Right atrium auricular region (tissue), 2 donors: ENCODE results near the gene POLRMT. TPM values are rescaled to one million over a fixed set of nuclear protein-coding genes. Genes with fewer than 3 reads are reported as not detected.
"Not testable (repeated sequence)": the region's sequence is repeated elsewhere in the genome, so short reads cannot be mapped to it uniquely, and the experiment has no call there.

Source experiments
- DNase-seq: peaks from one replicate; pipeline ENCODE4 v3.0.0-alpha.2; 2019; ENCODE audit warnings: low spot score
- H3K27ac ChIP-seq, 2 donors: fragments of 200-600 bp; sonication (generic); 1 replicate in 1 of 2; 2 replicates in 1 of 2; pipeline ENCODE4 v1.5.1; 2016 to 2019
- H3K27me3 ChIP-seq, 2 donors: fragments of 200-600 bp; sonication (generic); one replicate each; pipeline versions ENCODE4 v1.5.1 to v1.6.0; 2017 to 2019
- H3K36me3 ChIP-seq: fragments of 200-600 bp; sonication (generic); one replicate; pipeline ENCODE4 v1.5.1; 2016
- H3K4me1 ChIP-seq, 2 donors: fragments of 200-600 bp; sonication (generic); one replicate each; pipeline versions ENCODE4 v1.5.1 to v1.6.0; 2017 to 2019
- H3K4me3 ChIP-seq, 2 donors: fragments of 200-600 bp; sonication (generic); 1 replicate in 1 of 2; 2 replicates in 1 of 2; pipeline ENCODE4 v1.5.1; 2017 to 2019; ENCODE audit warnings: mild to moderate bottlenecking in 1 of 2, moderate library complexity in 1 of 2
- H3K9me3 ChIP-seq, 2 donors: fragments of 200-600 bp; sonication (generic); one replicate each; pipeline ENCODE4 v1.5.1; 2019
- total RNA-seq, 2 donors: library from RNA; depleted of rRNA; stranded (reverse); fragments of >200 nt; gene quantifications; one replicate each; pipeline ENCODE4 v1.1.0, GENCODE V29; 2016
- TF ChIP-seq, protein P1 (sequence below), 2 donors: fragments of 200-600 bp; sonication (generic); IDR thresholded peaks; one replicate each; pipeline ENCODE4 v1.5.1; 2019; ENCODE audit warnings: antibody characterized with exemption in 2 of 2

POLRMT gene
- total RNA-seq, 2 donors from 2014 or later = 24.5 to 30.4 TPM

DNA sequence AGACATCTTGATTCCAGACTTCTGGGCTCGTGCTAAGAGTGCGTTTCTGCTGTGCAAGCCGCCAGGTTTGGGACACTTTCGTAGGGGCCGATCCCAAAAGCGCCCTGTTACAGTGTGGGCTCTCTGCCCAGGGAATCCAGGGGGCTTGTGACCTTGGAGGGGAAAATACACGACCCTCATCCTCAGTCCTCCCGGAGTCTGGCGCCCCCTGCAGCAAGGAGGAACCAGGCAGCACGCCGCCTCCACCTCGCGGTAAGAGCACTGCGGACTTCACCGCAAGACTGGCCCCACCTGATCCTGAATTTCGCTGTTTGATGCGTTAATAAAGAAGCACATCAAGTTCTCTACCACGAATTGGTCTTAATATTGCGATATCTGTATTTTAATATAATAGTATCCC lies 5.2 kb downstream of the POLRMT start:
- Histone ChIP-seq H3K27ac (no peak overlapping the region), H3K9me3 (no peaks in the 10 kb centered on the region), H3K36me3 (peaks cover 29% of the 10 kb centered on the region), H3K4me3 (no peak overlapping the region), H3K4me1 (peaks cover 0 to 12% of the 10 kb centered on the region in 2 donors), H3K27me3 (no peaks in the 10 kb centered on the region)
- no peak for DNase-seq
- TF ChIP-seq, protein P1, sequence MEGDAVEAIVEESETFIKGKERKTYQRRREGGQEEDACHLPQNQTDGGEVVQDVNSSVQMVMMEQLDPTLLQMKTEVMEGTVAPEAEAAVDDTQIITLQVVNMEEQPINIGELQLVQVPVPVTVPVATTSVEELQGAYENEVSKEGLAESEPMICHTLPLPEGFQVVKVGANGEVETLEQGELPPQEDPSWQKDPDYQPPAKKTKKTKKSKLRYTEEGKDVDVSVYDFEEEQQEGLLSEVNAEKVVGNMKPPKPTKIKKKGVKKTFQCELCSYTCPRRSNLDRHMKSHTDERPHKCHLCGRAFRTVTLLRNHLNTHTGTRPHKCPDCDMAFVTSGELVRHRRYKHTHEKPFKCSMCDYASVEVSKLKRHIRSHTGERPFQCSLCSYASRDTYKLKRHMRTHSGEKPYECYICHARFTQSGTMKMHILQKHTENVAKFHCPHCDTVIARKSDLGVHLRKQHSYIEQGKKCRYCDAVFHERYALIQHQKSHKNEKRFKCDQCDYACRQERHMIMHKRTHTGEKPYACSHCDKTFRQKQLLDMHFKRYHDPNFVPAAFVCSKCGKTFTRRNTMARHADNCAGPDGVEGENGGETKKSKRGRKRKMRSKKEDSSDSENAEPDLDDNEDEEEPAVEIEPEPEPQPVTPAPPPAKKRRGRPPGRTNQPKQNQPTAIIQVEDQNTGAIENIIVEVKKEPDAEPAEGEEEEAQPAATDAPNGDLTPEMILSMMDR (IDR thresholded peaks at IDR 0.05) = no peak

- H3K9me3 ChIP-seq, H3K4me1 ChIP-seq, DNase-seq, H3K27me3 ChIP-seq, H3K4me3 ChIP-seq, H3K27ac ChIP-seq: not testable (repeated sequence)
- H3K36me3 ChIP-seq = peaks cover 45% of the 10 kb centered on the region
These were observed 6.8 kb downstream of the POLRMT start for GRCh38 chr19:626566-626965.

- no peaks in the 10 kb centered on the region for H3K27me3 ChIP-seq
- H3K4me1 ChIP-seq = no peaks in the 10 kb centered on the region
- H3K4me3 ChIP-seq = no peak overlapping the region
- H3K9me3 ChIP-seq = no peaks in the 10 kb centered on the region
- no peak for DNase-seq
- no peak overlapping the region for H3K27ac ChIP-seq
- TF ChIP-seq, protein P1 (IDR thresholded peaks at IDR 0.05) = no peak
- peaks cover 50% of the 10 kb centered on the region for H3K36me3 ChIP-seq
These were observed 8.1 kb downstream of the POLRMT start for GRCh38 chr19:625257-625656.

DNA sequence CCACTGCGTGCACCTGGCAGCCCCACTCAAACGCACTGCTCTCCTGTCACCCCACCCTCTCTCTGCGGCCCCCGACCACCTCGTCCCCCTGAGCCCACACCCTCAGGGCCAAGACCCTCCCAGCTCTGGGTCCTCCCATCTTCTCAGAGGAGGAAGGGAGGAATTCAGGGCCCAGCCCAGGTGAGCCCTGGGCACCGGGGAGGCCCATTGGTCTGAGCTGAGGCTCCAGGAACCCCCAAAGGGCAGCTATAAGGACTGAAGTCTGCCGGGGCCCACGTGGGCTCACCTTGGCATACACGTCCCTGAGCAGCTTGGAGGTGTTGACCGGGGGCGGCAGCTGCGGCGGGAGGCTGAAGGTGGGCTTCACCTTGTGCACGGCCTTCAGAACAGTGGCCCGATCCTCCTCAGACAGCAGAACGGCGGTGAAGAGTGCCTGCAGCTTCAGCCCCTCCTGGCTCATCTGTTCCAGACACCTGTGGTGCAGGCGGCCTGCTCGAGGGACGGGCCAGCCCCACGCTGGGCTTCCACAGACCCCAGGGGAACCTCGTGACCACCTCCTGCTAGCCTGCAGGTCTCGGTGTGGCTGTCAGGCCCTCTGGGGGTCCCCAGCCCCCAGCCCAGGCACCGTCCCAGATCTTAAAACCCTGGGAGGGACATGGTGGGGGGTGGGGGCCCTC lies 8.8 kb downstream of the POLRMT start:
- H3K4me1 ChIP-seq = no peaks in the 10 kb centered on the region
- no peak for DNase-seq
- H3K27ac ChIP-seq = no peak overlapping the region
- peaks cover 57% of the 10 kb centered on the region for H3K36me3 ChIP-seq
- no peak overlapping the region for H3K4me3 ChIP-seq
- no peaks in the 10 kb centered on the region for H3K27me3 ChIP-seq
- TF ChIP-seq, protein P1 (IDR thresholded peaks at IDR 0.05) = no peak
- no peaks in the 10 kb centered on the region for H3K9me3 ChIP-seq

DNA sequence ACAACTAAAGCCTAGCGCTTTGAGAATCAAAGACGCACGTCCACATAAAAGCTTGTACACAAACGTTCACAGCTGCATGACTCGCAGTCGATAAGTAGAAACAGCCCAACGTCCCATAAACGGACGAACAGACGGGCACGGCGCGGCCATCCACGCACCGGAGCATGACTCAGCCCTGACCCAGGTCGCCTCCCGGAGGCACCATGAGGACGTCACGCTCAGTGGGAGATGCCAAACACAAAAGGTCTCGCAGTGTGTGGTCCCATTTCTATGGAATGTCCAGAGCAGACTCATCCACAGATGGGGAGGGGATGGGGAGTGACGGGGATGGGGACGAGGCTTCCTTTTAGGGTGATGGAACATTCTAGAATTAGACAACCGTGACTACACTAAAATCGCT lies 9.4 kb downstream of the POLRMT start:
- no peak overlapping the region for H3K27ac ChIP-seq
- no peaks in the 10 kb centered on the region for H3K27me3 ChIP-seq
- DNase-seq = no peak
- no peaks in the 10 kb centered on the region for H3K4me1 ChIP-seq
- H3K36me3 ChIP-seq = peaks cover 57% of the 10 kb centered on the region
- TF ChIP-seq, protein P1 (IDR thresholded peaks at IDR 0.05) = no peak
- no peaks in the 10 kb centered on the region for H3K9me3 ChIP-seq
- H3K4me3 ChIP-seq = no peak overlapping the region

GRCh38 chr19:623175-623916 lies 10.0 kb downstream of the POLRMT start:
- no peaks in the 10 kb centered on the region for H3K9me3 ChIP-seq
- H3K36me3 ChIP-seq = peaks cover 59% of the 10 kb centered on the region
- no peak for DNase-seq
- TF ChIP-seq, protein P1 (IDR thresholded peaks at IDR 0.05) = no peak
- no peak overlapping the region for H3K27ac ChIP-seq
- H3K4me3 ChIP-seq = no peak overlapping the region
- no peaks in the 10 kb centered on the region for H3K27me3 ChIP-seq
- no peaks in the 10 kb centered on the region for H3K4me1 ChIP-seq
